Measurements from ENCODE around the gene CDK17.

The CDK17 gene

DNA sequence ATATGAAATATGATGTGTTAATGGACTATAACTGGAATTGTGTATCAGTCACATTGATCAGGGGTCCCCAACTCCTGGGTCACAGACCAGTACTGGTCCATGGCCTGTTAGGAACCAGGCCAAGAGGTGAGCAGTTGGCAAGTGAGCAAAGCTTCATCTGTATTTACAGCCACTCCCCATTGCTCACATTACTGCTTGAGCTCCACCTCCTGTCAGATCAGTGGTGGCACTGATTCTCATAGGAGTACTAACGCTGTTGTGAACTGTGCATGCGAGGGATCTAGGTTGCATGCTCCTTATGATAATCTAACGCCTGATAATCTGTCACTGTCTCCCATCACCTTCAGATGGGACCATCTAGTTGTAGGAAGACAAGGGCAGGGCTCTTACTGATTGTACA, 72.3 kb downstream of the CDK17 start:
- TF ChIP-seq GATA3 (IDR thresholded peaks at IDR 0.05; ENCODE audit: low read depth, low read length): no peak
- TF ChIP-seq GATA2 (IDR thresholded peaks at IDR 0.05; ENCODE audit: low read depth, low read length): no peak

DNA sequence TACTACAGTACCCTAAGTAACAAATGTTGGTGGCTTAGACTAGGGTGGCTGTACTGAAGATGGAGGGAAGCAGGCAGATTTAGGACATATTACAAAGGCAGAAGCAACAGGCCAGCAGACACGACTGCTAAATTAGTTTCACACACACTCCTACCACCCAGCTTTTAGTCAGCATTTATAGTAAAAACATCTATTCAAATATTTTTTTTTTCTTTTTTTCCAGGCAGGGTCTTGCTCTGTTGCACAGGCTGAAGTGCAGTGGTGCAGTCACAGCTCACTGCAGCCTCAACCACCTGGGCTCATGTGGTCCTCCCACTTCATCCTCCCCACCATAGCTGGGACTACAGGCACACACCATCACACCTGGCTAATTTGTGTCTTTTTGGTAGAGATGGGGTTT, 72.9 kb downstream of the CDK17 start:
- TF ChIP-seq GATA3 (IDR thresholded peaks at IDR 0.05; ENCODE audit: low read depth, low read length) (no peak), GATA2 (IDR thresholded peaks at IDR 0.05; ENCODE audit: low read depth, low read length) (no peak)

DNA sequence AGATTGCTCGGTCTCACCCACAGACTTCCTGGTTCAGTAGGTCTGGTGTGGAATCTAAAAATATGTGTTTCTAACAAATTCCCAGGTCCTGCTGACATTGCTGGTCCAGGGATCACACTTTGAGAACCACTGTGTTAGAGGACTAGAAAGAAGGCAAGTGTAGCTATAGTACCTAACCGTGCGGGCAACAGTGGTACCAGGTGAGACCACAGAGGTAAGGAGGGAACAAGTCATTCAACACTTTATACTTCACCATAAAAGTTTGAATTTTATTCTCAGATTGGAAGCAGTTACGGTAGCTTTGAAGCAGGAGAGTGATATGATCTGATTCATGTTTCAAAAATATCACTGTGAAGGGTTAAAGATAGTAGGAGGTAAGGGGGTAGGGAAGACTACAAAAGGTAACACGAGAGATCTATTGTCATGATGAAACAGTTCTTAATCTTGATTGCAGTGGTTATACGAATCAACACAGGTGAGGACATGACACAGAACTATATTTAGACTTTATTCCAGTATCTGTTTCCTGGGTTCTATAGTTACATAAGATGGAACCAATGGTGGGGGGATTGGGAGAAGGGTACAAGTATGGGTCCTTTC, 73.5 kb downstream of the CDK17 start:
- TF ChIP-seq GATA3 (IDR thresholded peaks at IDR 0.05; ENCODE audit: low read depth, low read length): no peak
- no peak for TF ChIP-seq GATA2 (IDR thresholded peaks at IDR 0.05; ENCODE audit: low read depth, low read length)

DNA sequence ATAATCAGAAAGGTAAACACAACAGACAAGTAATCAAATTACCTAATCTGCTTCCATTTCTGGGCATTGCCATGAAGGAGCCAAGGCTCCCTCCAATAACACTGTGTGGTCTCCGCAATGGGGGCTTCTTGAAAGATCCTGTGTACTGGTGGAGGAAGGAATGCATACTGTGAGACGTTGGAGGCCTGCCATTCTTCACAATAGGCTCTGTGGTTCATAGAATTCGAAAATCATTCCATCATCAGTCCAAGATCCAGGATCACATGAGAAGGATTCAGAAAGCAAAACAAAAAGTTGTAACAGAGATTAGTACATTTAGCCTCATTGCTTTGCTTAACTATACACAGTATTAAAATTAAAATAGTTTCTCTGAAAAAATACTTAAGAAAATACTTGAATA, 76.3 kb downstream of the CDK17 start:
- TF ChIP-seq GATA3 (IDR thresholded peaks at IDR 0.05; ENCODE audit: low read depth, low read length): no peak
- TF ChIP-seq GATA2 (IDR thresholded peaks at IDR 0.05; ENCODE audit: low read depth, low read length): no peak

DNA sequence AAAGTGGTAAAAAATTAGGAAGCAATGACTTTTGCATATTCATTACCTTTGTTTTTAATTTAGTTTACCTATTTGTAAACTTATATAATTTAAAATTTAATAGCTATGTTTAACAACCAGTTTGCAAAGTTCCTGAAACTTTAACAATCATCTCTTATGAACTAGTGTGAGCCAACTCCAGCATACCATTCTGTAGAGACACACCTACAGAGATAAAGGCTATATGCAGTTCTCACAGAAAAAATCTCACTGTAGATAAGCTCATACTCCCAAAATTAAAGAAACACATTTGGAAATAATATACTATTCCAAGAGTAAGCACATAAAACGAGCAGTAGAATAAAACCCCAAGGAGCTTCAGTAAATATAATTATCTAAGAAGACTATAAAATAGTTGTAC, 77.5 kb downstream of the CDK17 start:
- TF ChIP-seq GATA3 (IDR thresholded peaks at IDR 0.05; ENCODE audit: low read depth, low read length) (no peak), GATA2 (IDR thresholded peaks at IDR 0.05; ENCODE audit: low read depth, low read length) (no peak)

DNA sequence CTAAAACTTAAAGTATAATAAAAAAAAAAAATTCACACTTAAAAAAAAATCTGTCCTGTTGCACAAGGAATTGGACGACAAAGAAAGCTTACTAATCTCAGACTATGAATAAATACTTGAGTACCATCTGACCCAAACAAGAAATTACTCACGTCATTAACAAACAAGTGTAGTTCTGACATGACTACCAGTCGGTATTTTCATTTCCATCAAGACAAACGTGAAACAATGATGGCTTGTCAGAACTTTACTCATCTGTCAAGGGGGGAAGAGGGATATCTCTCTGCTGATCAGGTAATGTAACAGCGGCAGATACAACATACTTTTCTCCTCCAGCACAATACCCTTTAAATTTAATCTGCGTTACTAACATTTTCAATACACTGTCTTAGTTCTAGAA, 78.3 kb downstream of the CDK17 start:
- TF ChIP-seq GATA2 (IDR thresholded peaks at IDR 0.05; ENCODE audit: low read depth, low read length) (no peak), GATA3 (IDR thresholded peaks at IDR 0.05; ENCODE audit: low read depth, low read length) (no peak)

DNA sequence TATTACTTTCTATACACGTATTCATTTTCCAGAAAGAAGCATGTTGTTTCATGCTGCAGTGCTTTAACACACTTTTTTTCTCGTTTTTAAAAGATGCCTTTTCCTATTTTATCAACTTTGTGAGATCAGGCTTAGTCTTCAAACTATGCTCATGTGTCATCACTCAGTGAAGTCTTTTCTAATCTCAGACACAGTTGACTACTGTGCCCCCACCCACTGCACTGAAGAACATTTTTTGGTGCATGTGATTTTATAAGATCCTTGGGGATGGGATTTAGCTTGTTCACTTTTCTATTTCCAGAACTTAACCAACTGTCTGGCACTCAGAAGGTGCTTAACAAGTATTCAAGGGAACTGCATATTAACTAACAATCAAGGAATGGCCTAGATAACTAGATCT, 85.5 kb downstream of the CDK17 start:
- TF ChIP-seq GATA2 (IDR thresholded peaks at IDR 0.05; ENCODE audit: low read depth, low read length) (no peak), GATA3 (IDR thresholded peaks at IDR 0.05; ENCODE audit: low read depth, low read length) (no peak)

DNA sequence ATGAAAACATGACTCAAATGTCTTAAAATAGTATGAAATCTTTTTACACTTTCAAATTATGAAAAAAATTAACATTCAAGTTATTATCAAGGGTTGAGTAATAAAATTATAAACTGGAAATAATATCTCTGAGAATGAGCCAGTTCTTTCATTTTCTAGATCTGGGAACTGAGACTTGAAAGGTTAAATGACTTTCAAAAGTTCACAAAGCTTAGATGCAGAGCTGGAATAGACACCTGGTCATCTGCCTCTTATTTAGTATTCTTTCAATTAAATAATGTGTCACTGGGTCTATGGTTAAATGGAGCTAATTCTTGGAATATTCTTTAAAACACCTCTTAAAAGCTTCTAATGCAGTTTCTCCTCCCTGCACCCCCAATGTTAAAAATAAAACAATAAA, 86.6 kb downstream of the CDK17 start:
- TF ChIP-seq GATA2 (IDR thresholded peaks at IDR 0.05; ENCODE audit: low read depth, low read length): no peak
- TF ChIP-seq GATA3 (IDR thresholded peaks at IDR 0.05; ENCODE audit: low read depth, low read length): no peak

DNA sequence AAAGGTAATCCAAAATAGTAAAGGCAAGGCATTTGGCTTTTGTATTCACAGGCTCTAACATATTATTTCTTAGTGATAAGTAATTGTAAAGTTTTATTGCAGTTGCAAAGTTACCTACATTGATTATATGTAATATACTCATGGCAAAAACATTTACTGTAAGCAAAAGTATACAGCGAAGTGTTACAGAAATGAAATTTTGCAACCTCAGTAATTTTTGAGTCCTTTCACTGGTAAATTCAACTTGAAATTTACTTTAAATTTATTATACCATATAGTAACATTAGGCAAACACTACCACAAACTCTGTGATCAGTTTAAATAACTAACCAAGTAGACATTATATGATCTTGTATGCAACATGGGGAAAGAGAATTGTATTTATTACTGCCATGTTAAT, 89.0 kb downstream of the CDK17 start:
- TF ChIP-seq GATA2 (IDR thresholded peaks at IDR 0.05; ENCODE audit: low read depth, low read length) (no peak), GATA3 (IDR thresholded peaks at IDR 0.05; ENCODE audit: low read depth, low read length) (no peak)

DNA sequence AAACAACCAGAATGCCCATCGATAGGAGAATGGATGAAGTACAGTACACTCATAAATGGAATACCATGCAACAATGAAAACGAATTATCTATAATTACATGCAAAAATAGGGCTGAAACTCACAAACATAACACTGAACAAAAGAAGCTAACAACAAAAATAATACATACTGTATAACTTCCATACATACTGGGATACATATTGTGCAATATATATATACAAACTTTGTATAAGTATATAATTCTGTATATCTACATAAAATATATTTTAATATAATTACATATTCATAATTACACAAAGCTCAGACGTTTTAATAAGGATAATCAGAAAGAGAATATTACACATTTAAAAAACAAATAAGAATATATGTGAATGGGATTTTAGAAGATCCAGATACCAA, 90.2 kb downstream of the CDK17 start:
- TF ChIP-seq GATA3 (IDR thresholded peaks at IDR 0.05; ENCODE audit: low read depth, low read length) (no peak), GATA2 (IDR thresholded peaks at IDR 0.05; ENCODE audit: low read depth, low read length) (no peak)

DNA sequence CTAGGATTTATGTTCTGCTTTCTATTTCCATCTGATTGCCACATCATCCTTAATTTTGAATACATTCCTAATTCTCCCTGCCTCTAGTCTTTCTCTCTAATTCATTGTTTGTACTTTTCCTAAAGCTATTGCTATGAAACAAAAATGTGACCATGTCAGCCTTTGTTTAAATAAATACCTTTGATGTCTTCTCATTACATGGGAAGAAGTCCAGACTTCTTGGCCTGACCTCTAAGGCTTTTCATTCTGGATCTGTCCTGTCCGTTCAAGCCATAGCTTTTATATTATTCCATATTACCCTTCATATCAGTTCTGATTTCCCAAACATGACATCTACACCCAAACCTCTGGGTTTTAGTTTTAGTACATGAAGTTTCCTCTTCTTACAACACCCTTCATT, 91.4 kb downstream of the CDK17 start:
- TF ChIP-seq GATA3 (IDR thresholded peaks at IDR 0.05; ENCODE audit: low read depth, low read length) (no peak), GATA2 (IDR thresholded peaks at IDR 0.05; ENCODE audit: low read depth, low read length) (no peak)

DNA sequence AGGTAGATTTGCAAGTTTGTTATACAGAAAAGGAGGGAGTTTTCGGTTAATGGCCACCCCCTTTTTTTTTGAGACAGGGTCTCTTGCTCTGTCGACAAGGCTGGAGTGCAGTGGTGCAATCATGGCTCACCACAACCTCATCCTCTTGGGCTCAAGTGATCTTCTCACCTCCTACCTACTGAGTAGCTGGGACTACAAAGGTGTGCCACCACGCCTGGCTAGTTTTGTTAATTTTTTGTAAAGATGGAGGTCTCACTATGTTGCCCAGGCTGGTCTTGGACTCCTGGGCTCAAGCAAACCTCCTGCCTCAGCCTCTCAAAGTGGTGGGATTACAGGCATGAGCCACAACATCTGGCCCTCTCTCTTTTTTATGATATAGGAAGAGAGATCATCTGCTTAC, 94.6 kb downstream of the CDK17 start:
- no peak for TF ChIP-seq GATA2 (IDR thresholded peaks at IDR 0.05; ENCODE audit: low read depth, low read length)
- TF ChIP-seq GATA3 (IDR thresholded peaks at IDR 0.05; ENCODE audit: low read depth, low read length): no peak

DNA sequence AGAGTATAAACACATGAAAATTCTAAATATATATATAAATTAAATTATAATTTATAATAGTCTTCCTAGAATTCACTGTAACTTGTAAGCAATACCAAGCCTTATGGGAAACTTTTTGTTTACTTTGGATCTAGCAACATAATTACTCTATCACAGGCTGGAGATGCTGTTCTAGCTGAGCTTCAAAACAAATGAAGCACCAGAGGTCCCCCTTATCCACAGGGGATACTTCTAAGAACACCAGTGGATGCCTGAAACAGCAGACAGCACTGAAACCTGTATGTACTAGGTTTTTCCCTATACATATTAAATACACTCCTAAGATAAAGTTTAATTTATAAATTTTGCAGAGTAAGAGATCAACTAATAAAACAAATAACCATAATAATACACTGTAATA, 96.6 kb downstream of the CDK17 start:
- TF ChIP-seq GATA3 (IDR thresholded peaks at IDR 0.05; ENCODE audit: low read depth, low read length) (no peak), GATA2 (IDR thresholded peaks at IDR 0.05; ENCODE audit: low read depth, low read length) (no peak)

DNA sequence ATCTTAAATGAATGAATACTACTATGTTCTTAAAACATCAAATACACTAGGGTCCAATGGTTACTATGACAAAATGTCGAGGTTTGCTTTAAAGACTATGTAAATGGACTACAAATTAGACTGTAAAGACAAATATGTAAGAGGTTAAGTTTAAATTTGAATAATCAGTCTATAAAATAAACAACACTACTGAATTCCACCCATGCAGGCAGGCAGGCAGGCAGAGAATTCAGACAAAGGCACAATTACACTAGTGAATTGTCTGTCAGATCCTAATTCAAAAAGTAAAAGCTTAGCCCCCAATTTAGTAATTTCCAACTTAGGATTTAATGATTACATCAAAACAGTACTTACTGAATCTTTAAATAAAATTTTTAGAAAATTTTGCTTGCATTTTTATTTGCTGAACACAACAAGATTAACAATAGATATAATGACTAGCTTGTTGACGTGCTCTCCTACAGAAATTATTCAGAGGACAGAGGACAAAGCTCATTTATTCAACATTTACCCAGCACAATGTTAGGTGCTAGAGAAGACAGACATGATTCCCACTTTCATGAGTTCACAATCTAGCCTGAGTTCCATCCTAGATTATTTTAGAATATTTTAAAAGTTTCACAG, 97.4 kb downstream of the CDK17 start:
- no peak for TF ChIP-seq GATA3 (IDR thresholded peaks at IDR 0.05; ENCODE audit: low read depth, low read length)
- TF ChIP-seq GATA2 (IDR thresholded peaks at IDR 0.05; ENCODE audit: low read depth, low read length): no peak

DNA sequence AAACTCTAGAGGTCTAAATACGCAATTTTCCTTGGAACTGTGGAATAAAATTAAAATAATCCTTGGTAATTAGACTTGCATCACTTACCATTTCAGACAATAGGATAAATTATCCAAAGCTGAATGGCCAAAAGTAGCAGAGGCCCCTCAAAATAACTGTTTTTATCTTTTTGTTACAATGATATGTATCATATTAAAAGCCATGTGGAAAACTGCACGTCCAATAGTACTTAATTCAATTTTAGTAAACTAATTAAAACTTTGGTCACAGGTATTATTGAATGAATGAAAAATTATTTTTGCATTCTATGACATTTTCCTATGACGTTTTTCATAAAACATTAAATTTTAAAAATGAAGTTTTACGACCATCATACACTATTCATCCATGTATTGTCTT, 98.5 kb downstream of the CDK17 start:
- TF ChIP-seq GATA2 (IDR thresholded peaks at IDR 0.05; ENCODE audit: low read depth, low read length) (no peak), GATA3 (IDR thresholded peaks at IDR 0.05; ENCODE audit: low read depth, low read length) (no peak; the same call in 1 of the 2 replicates)

DNA sequence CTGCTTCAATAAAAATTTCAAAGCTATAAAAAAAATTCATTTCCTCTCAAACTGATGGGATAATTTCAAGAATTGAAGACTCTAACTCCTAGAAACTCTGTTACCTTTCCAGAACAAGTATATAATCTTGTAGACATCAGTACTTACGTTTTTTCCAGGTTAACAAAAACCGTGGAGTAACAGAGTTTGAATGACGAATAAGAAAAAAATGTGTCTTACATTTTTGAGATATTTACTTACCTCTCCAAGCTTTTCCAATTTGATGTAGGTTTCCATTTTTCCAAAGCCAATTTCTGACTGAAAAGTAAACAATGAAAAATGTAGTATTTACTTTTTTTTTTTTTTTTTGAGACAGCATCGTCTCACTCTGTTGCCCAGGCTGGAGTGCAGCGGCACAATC, 100.2 kb downstream of the CDK17 start:
- TF ChIP-seq GATA3 (IDR thresholded peaks at IDR 0.05; ENCODE audit: low read depth, low read length) (no peak), GATA2 (IDR thresholded peaks at IDR 0.05; ENCODE audit: low read depth, low read length) (no peak)

Measured in SH-SY5Y (cell line).